HEK293 (cell line): Measurements from ENCODE around the gene HMGA1.

ENCODE experiments used
- EGR2 ChIP-seq: fragments of 450-650 bp; formaldehyde crosslinking; IDR thresholded peaks from 2 replicates; pipeline ENCODE4 v1.5.1; 2016; ENCODE audit warnings: low read depth, missing biosample characterization, missing genetic modification characterization
- GFI1B ChIP-seq: fragments of 450-650 bp; formaldehyde crosslinking; IDR thresholded peaks from 2 replicates; pipeline ENCODE4 v1.5.1; 2016; ENCODE audit warnings: missing biosample characterization, missing genetic modification characterization
- GLIS2 ChIP-seq: fragments of 450-650 bp; formaldehyde crosslinking; IDR thresholded peaks from 2 replicates; pipeline ENCODE4 v1.5.1; 2016; ENCODE audit warnings: missing biosample characterization, missing genetic modification characterization
- KLF8 ChIP-seq: fragments of 450-650 bp; formaldehyde crosslinking; IDR thresholded peaks from 2 replicates; pipeline ENCODE4 v1.5.1; 2016; ENCODE audit warnings: missing biosample characterization, missing genetic modification characterization
- MEIS1 ChIP-seq: sonication (generic); formaldehyde crosslinking; IDR thresholded peaks from 2 replicates; pipeline ENCODE4 v1.8.1; 2022; ENCODE audit warnings: missing genetic modification reagents, mild to moderate bottlenecking, borderline replicate concordance
- OSR2 ChIP-seq: fragments of 450-650 bp; formaldehyde crosslinking; IDR thresholded peaks from 2 replicates; pipeline ENCODE4 v1.5.1; 2016; ENCODE audit warnings: missing biosample characterization, missing genetic modification characterization
- OVOL3 ChIP-seq: fragments of 450-650 bp; formaldehyde crosslinking; IDR thresholded peaks from 2 replicates; pipeline ENCODE4 v1.5.1; 2016; ENCODE audit warnings: missing biosample characterization, missing genetic modification characterization
- SP3 ChIP-seq: fragments of 450-650 bp; formaldehyde crosslinking; IDR thresholded peaks from 2 replicates; pipeline ENCODE4 v1.5.1; 2016; ENCODE audit warnings: missing biosample characterization, missing genetic modification characterization
- ZBTB26 ChIP-seq: fragments of 450-650 bp; formaldehyde crosslinking; optimal IDR thresholded peaks from 2 replicates; pipeline ENCODE3; 2016; ENCODE audit warnings: missing biosample characterization, mild to moderate bottlenecking, missing genetic modification characterization
- ZFP37 ChIP-seq: fragments of 450-650 bp; formaldehyde crosslinking; IDR thresholded peaks from 2 replicates; pipeline ENCODE4 v1.5.1; 2016; ENCODE audit warnings: missing biosample characterization, missing genetic modification characterization
- ZNF10 ChIP-seq: fragments of 450-650 bp; formaldehyde crosslinking; IDR thresholded peaks from 2 replicates; pipeline ENCODE4 v1.5.1; 2017; ENCODE audit warnings: missing biosample characterization, missing genetic modification characterization
- ZNF16 ChIP-seq: fragments of 450-650 bp; formaldehyde crosslinking; IDR thresholded peaks from 2 replicates; pipeline ENCODE4 v1.5.1; 2016; ENCODE audit warnings: low read depth, missing biosample characterization, missing genetic modification characterization
- ZNF2 ChIP-seq: fragments of 450-650 bp; formaldehyde crosslinking; IDR thresholded peaks from 2 replicates; pipeline ENCODE4 v1.5.1; 2016; ENCODE audit warnings: missing biosample characterization, missing genetic modification characterization
- ZNF223 ChIP-seq: fragments of 450-650 bp; formaldehyde crosslinking; IDR thresholded peaks from 2 replicates; pipeline ENCODE4 v1.5.1; 2016; ENCODE audit warnings: missing biosample characterization, missing genetic modification characterization
- ZNF280D ChIP-seq: fragments of 450-650 bp; formaldehyde crosslinking; IDR thresholded peaks from 2 replicates; pipeline ENCODE4 v1.5.1; 2016; ENCODE audit warnings: missing biosample characterization, missing genetic modification characterization
- ZNF354C ChIP-seq: fragments of 450-650 bp; formaldehyde crosslinking; IDR thresholded peaks from 2 replicates; pipeline ENCODE4 v1.5.1; 2016; ENCODE audit warnings: missing biosample characterization, missing genetic modification characterization, low read depth, borderline replicate concordance
- ZNF398 ChIP-seq: fragments of 450-650 bp; formaldehyde crosslinking; IDR thresholded peaks from 2 replicates; pipeline ENCODE4 v1.5.1; 2017; ENCODE audit warnings: missing biosample characterization, missing genetic modification characterization
- ZNF426 ChIP-seq: fragments of 450-650 bp; formaldehyde crosslinking; IDR thresholded peaks from 2 replicates; pipeline ENCODE4 v1.5.1; 2017; ENCODE audit warnings: missing biosample characterization, missing genetic modification characterization, mild to moderate bottlenecking, inconsistent platforms, moderate library complexity
- ZNF518A ChIP-seq: fragments of 450-650 bp; formaldehyde crosslinking; conservative IDR thresholded peaks from 2 replicates; pipeline ENCODE4 v1.5.1; 2016; ENCODE audit warnings: low read depth, missing biosample characterization, missing genetic modification characterization
- ZNF544 ChIP-seq: fragments of 450-650 bp; formaldehyde crosslinking; IDR thresholded peaks from 2 replicates; pipeline ENCODE4 v1.5.0; 2017; ENCODE audit warnings: missing biosample characterization, missing genetic modification characterization
- ZNF555 ChIP-seq: fragments of 450-650 bp; formaldehyde crosslinking; conservative IDR thresholded peaks from 2 replicates; pipeline ENCODE4 v1.5.1; 2017; ENCODE audit warnings: missing biosample characterization, mild to moderate bottlenecking, missing genetic modification characterization, inconsistent platforms
- ZNF639 ChIP-seq: fragments of 450-650 bp; formaldehyde crosslinking; IDR thresholded peaks from 2 replicates; pipeline ENCODE4 v1.5.1; 2016; ENCODE audit warnings: missing biosample characterization, missing genetic modification characterization
- ZNF654 ChIP-seq: fragments of 450-650 bp; formaldehyde crosslinking; IDR thresholded peaks from 2 replicates; pipeline ENCODE4 v1.5.1; 2016; ENCODE audit warnings: low read depth, missing biosample characterization, missing genetic modification characterization
- ZNF747 ChIP-seq: fragments of 450-650 bp; formaldehyde crosslinking; IDR thresholded peaks from 2 replicates; pipeline ENCODE4 v1.5.1; 2016; ENCODE audit warnings: missing biosample characterization, missing genetic modification characterization
- ZNF791 ChIP-seq: fragments of 450-650 bp; formaldehyde crosslinking; IDR thresholded peaks from 2 replicates; pipeline ENCODE4 v1.5.1; 2016; ENCODE audit warnings: missing biosample characterization, missing genetic modification characterization
- ZSCAN30 ChIP-seq: fragments of 450-650 bp; IDR thresholded peaks from 2 replicates; pipeline ENCODE4 v1.5.1; 2018; ENCODE audit warnings: missing biosample characterization, mild to moderate bottlenecking, missing genetic modification characterization, moderate library complexity

The HMGA1 gene

GRCh38 chr6:34196116-34196832 lies 40.4 kb upstream of the HMGA1 start (continued):
- TF ChIP-seq ZNF518A (tag by site-specific recombination) (no peak), ZNF398 (tag by site-specific recombination) (no peak), ZNF223 (tag by site-specific recombination) (no peak), KLF8 (no peak), ZNF791 (tag by site-specific recombination) (no peak), ZBTB26 (tag by site-specific recombination) (peak; percentile 30), ZNF555 (no peak), ZNF280D (tag by site-specific recombination) (no peak), ZNF16 (tag by site-specific recombination) (no peak), OVOL3 (tag by site-specific recombination) (no peak), SP3 (tag by site-specific recombination) (no peak), ZNF544 (no peak), GLIS2 (tag by site-specific recombination) (0 out of 2 replicates have a peak, but pooled peaks have one; percentile 19), ZNF747 (tag by site-specific recombination) (no peak), ZNF426 (no peak), ZSCAN30 (tag by site-specific recombination) (peak; percentile 66; the same call in 1 of the 2 replicates), GFI1B (tag by site-specific recombination) (no peak), ZNF10 (tag by site-specific recombination) (no peak), ZNF354C (no peak), ZFP37 (tag by site-specific recombination) (peak; percentile 61; the same call in 1 of the 2 replicates), OSR2 (tag by site-specific recombination) (no peak), ZNF2 (peak; percentile 85; the same call in 1 of the 2 replicates), ZNF639 (tag by site-specific recombination) (no peak), MEIS1 (no peak), ZNF654 (tag by site-specific recombination) (peak; percentile 66), EGR2 (tag by site-specific recombination) (peak; percentile 68)
